Mesendoderm (in vitro differentiated cells): ENCODE measurements around the gene SNRNP48. TPM values are rescaled to one million over a fixed set of nuclear protein-coding genes. Genes with fewer than 3 reads are reported as not detected.

Source experiments
- DNase-seq: peaks from one replicate; pipeline ENCODE4 v3.0.0; 2013
- H2AK5ac ChIP-seq: 2 replicates; pipeline ENCODE4 v1.6.1; 2013; ENCODE audit warnings: low read length, inconsistent platforms
- H2BK120ac ChIP-seq: 2 replicates; pipeline ENCODE4 v1.6.1; 2013; ENCODE audit warnings: low read depth, mild to moderate bottlenecking, low read length, moderate library complexity, mixed read lengths
- H2BK15ac ChIP-seq: replicated peaks from 2 replicates; pipeline ENCODE4 v1.6.1; 2013; ENCODE audit warnings: low read depth, mild to moderate bottlenecking, moderate library complexity
- H2BK5ac ChIP-seq: 2 replicates; pipeline ENCODE4 v1.6.1; 2013; ENCODE audit warnings: low read length, inconsistent platforms
- H3K18ac ChIP-seq: 2 replicates; pipeline ENCODE4 v1.6.1; 2013; ENCODE audit warnings: mild to moderate bottlenecking, low read length, mixed read lengths
- H3K23ac ChIP-seq: one replicate; pipeline ENCODE4 v1.6.1; 2013; ENCODE audit warnings: low read length
- H3K27ac ChIP-seq: 2 replicates; pipeline ENCODE4 v1.5.1; 2013; ENCODE audit warnings: low read depth, mild to moderate bottlenecking, inconsistent platforms, low read length, moderate library complexity
- H3K27me3 ChIP-seq: 2 replicates; pipeline ENCODE4 v1.6.1; 2013; ENCODE audit warnings: low read length, control low read depth, mild to moderate bottlenecking, inconsistent platforms; ENCODE audit not compliant: insufficient read depth, poor library complexity
- H3K36me3 ChIP-seq: 2 replicates; pipeline ENCODE4 v1.6.1; 2013; ENCODE audit warnings: low read length, inconsistent platforms; ENCODE audit not compliant: control insufficient read depth, insufficient read depth
- H3K4ac ChIP-seq: one replicate; pipeline ENCODE4 v1.6.1; 2013; ENCODE audit warnings: low read depth, mild to moderate bottlenecking, low read length, moderate library complexity
- H3K4me1 ChIP-seq: 2 replicates; pipeline ENCODE4 v1.6.1; 2013; ENCODE audit warnings: low read depth, low read length, inconsistent platforms; ENCODE audit not compliant: control insufficient read depth
- H3K4me2 ChIP-seq: 2 replicates; pipeline ENCODE4 v1.6.1; 2013; ENCODE audit warnings: low read length
- H3K4me3 ChIP-seq: 2 replicates; pipeline ENCODE4 v1.5.1; 2013; ENCODE audit warnings: mild to moderate bottlenecking, low read length
- H3K56ac ChIP-seq: one replicate; pipeline ENCODE4 v1.6.1; 2013; ENCODE audit warnings: low read length
- H3K79me1 ChIP-seq: 2 replicates; pipeline ENCODE4 v1.6.1; 2013; ENCODE audit warnings: low read length, inconsistent platforms
- H3K79me2 ChIP-seq: 2 replicates; pipeline ENCODE4 v1.6.1; 2013; ENCODE audit warnings: mild to moderate bottlenecking, low read length; ENCODE audit not compliant: control insufficient read depth, insufficient read depth
- H3K9ac ChIP-seq: 2 replicates; pipeline ENCODE4 v1.6.1; 2013; ENCODE audit warnings: low read length, inconsistent platforms
- H4K5ac ChIP-seq: one replicate; pipeline ENCODE4 v1.6.1; 2013; ENCODE audit warnings: low read length
- H4K8ac ChIP-seq: one replicate; pipeline ENCODE4 v1.6.1; 2013; ENCODE audit warnings: low read depth, mild to moderate bottlenecking, control low read depth, low read length, moderate library complexity
- WGBS: extraction: QIAGEN DNeasy Blood & Tissue Kit; methylation state at CpG from one replicate; pipeline ENCODE4 v1.1.7; 2013; ENCODE audit warnings: low lambda C conversion rate, missing lambda C conversion rate; ENCODE audit not compliant: insufficient coverage; ENCODE audit errors: extremely low coverage; 5-methylcytosine and 5-hydroxymethylcytosine counted together
- polyA plus RNA-seq, 2 experiments: library from polyadenylated mRNA; stranded (reverse); fragments of 200-250 nt; gene quantifications; one replicate each; pipeline ENCODE4 v1.2.3, GENCODE V29; 2013

The SNRNP48 gene
- polyA plus RNA-seq (2013, experiment 1 of 2): 14.1 TPM
- polyA plus RNA-seq (2013, experiment 2 of 2): 13.7 TPM

- peak within 1 kb of the TSS; percentile 15 for H3K18ac ChIP-seq
- DNase-seq: peak; percentile 97
- H3K79me2 ChIP-seq: peaks cover 24% of the 10 kb centered on the region
- no peak within 1 kb of the TSS for H2BK5ac ChIP-seq
- H3K23ac ChIP-seq: peak within 1 kb of the TSS; percentile 75
- peak within 1 kb of the TSS; percentile 28 for H3K4ac ChIP-seq
- H3K4me1 ChIP-seq: peaks cover 5% of the 10 kb centered on the region
- H3K4me3 ChIP-seq: peak within 1 kb of the TSS; percentile 88
- no peak within 1 kb of the TSS for H2AK5ac ChIP-seq
- H2BK120ac ChIP-seq: no peak within 1 kb of the TSS
- no peak within 1 kb of the TSS for H4K8ac ChIP-seq
- peak within 1 kb of the TSS; percentile 31 for H3K27ac ChIP-seq
- H3K4me2 ChIP-seq: peak within 1 kb of the TSS; percentile 86
- no peak within 1 kb of the TSS for H2BK15ac ChIP-seq
- no CpG with 5 or more reads among the region's 72 CpGs for WGBS
- peak within 1 kb of the TSS; percentile 94 for H3K56ac ChIP-seq
- H3K79me1 ChIP-seq: peaks cover 15% of the 10 kb centered on the region
- H3K9ac ChIP-seq: peak within 1 kb of the TSS; percentile 93
- no peak within 1 kb of the TSS for H4K5ac ChIP-seq
- H3K27me3 ChIP-seq: no peaks in the 10 kb centered on the region
- peaks cover 2% of the 10 kb centered on the region for H3K36me3 ChIP-seq
These were observed at the start of gene SNRNP48 for GRCh38 chr6:7589949-7590917. Gene SNRNP48, plus strand, starts transcription at chr6:7590198. Its CDS starts 60 bp downstream, at chr6:7590258.

- no peak overlapping the region for H2BK120ac ChIP-seq
- no peaks in the 10 kb centered on the region for H3K36me3 ChIP-seq
- no peak overlapping the region for H3K23ac ChIP-seq
- H3K56ac ChIP-seq: peak overlapping the region; percentile 65
- H3K18ac ChIP-seq: no peak overlapping the region
- H3K27ac ChIP-seq: no peak overlapping the region
- DNase-seq: peak; percentile 84
- H3K79me1 ChIP-seq: peaks cover 4% of the 10 kb centered on the region
- H2AK5ac ChIP-seq: no peak overlapping the region
- no CpG with 5 or more reads among the region's 17 CpGs for WGBS
- H3K4me1 ChIP-seq: peaks cover 4% of the 10 kb centered on the region
- H3K79me2 ChIP-seq: peaks cover 3% of the 10 kb centered on the region
- no peak overlapping the region for H4K5ac ChIP-seq
- H3K27me3 ChIP-seq: peaks cover 2% of the 10 kb centered on the region
- no peak overlapping the region for H2BK5ac ChIP-seq
- peak overlapping the region; percentile 66 for H3K4me2 ChIP-seq
- no peak overlapping the region for H3K4ac ChIP-seq
- no peak overlapping the region for H4K8ac ChIP-seq
- H3K9ac ChIP-seq: peak overlapping the region; percentile 93
- H2BK15ac ChIP-seq: no peak overlapping the region
- peak overlapping the region; percentile 16 for H3K4me3 ChIP-seq
These were observed 49.4 kb upstream of the SNRNP48 start for GRCh38 chr6:7540595-7540994.

GRCh38 chr6:7541175-7542064 lies 48.6 kb upstream of the SNRNP48 start, which contains the start of gene DSP:
Gene DSP, plus strand, starts transcription at chr6:7541671. Its CDS starts 245 bp downstream, at chr6:7541916.
- peak within 1 kb of the TSS; percentile 71 for H3K4me2 ChIP-seq
- H3K79me1 ChIP-seq: peaks cover 6% of the 10 kb centered on the region
- H4K8ac ChIP-seq: peak within 1 kb of the TSS; percentile 42
- H3K9ac ChIP-seq: peak within 1 kb of the TSS; percentile 93
- H2BK120ac ChIP-seq: peak within 1 kb of the TSS; percentile 76
- peak within 1 kb of the TSS; percentile 56 for H2BK5ac ChIP-seq
- no peak within 1 kb of the TSS for H4K5ac ChIP-seq
- peak within 1 kb of the TSS; percentile 92 for H3K27ac ChIP-seq
- H3K79me2 ChIP-seq: peaks cover 6% of the 10 kb centered on the region
- peaks cover 2% of the 10 kb centered on the region for H3K27me3 ChIP-seq
- no peak within 1 kb of the TSS for H2BK15ac ChIP-seq
- H3K18ac ChIP-seq: peak within 1 kb of the TSS; percentile 99
- no CpG with 5 or more reads among the region's 105 CpGs for WGBS
- H3K4ac ChIP-seq: peak within 1 kb of the TSS; percentile 41
- H3K56ac ChIP-seq: peak within 1 kb of the TSS; percentile 98
- H3K23ac ChIP-seq: peak within 1 kb of the TSS; percentile 99
- peak within 1 kb of the TSS; percentile 70 for H3K4me3 ChIP-seq
- H2AK5ac ChIP-seq: no peak within 1 kb of the TSS
- H3K4me1 ChIP-seq: peaks cover 6% of the 10 kb centered on the region
- no peaks in the 10 kb centered on the region for H3K36me3 ChIP-seq
- DNase-seq: peak; percentile 84

GRCh38 chr6:7542065-7542873 lies 47.7 kb upstream of the SNRNP48 start:
- Histone ChIP-seq H4K5ac (no peak overlapping the region), H3K79me2 (peaks cover 11% of the 10 kb centered on the region), H2BK15ac (no peak overlapping the region), H3K4ac (peak overlapping the region; percentile 93), H3K56ac (peak overlapping the region; percentile 98), H2BK120ac (peak overlapping the region; percentile 76), H3K27ac (peak overlapping the region; percentile 92), H2AK5ac (no peak overlapping the region), H3K27me3 (peaks cover 2% of the 10 kb centered on the region), H3K4me3 (peak overlapping the region; percentile 70), H3K23ac (peak overlapping the region; percentile 99), H4K8ac (peak overlapping the region; percentile 42), H2BK5ac (peak overlapping the region; percentile 56), H3K18ac (peak overlapping the region; percentile 99), H3K36me3 (no peaks in the 10 kb centered on the region), H3K4me2 (peak overlapping the region; percentile 71), H3K4me1 (peaks cover 6% of the 10 kb centered on the region), H3K9ac (peak overlapping the region; percentile 93), H3K79me1 (peaks cover 9% of the 10 kb centered on the region)
- no CpG with 5 or more reads among the region's 80 CpGs for WGBS
- DNase-seq: peak; percentile 70
